GM21423 (cell line): ENCODE data around the gene AHDC1.

Source experiments
- ATAC-seq: cut with Tn5 transposase; IDR thresholded peaks from one replicate; pipeline ENCODE4 v1.9.1; 2021; ENCODE audit warnings: mild to moderate bottlenecking, moderate library complexity; ENCODE audit not compliant: unreplicated experiment

The AHDC1 gene

GRCh38 chr1:27616441-27616840, 12.5 kb upstream of the AHDC1 start:
- ATAC-seq = no peak

GRCh38 chr1:27615346-27616192, 11.6 kb upstream of the AHDC1 start:
- ATAC-seq = no peak

DNA sequence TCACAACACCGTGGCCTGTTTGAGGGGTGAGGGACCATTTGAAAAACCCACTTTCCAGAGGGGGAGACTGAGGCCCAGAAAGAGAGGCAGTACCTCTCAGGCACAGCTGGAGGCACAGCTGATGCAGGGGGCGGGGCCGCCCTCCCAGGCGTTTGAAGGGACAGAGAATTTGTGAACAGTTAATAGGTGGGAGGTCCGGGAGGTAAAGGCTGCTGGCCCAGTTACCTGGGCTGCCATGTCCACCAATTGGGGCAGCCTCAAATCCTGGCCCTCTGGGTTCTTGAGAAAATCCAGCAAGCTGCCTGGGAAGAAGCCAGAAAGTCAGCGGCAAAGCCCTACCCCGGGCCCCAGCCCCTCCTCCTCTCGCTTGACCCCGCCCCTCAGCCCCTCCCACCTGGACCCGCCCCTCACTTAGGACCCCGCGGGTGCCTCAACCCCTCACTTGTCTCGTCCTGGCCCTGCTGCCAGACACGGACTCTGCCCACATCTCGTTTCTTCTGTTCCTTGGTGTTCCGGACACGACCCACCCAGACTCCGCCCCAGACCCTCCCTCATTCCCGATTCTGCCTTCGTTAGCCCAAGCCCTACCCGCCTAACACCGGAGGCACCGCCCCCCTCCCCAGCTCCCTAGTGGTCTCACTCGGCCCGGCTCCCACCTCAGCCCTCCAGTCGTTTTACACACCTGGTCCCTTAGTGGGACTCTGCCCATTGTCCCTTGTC, 10.8 kb upstream of the AHDC1 start:
- ATAC-seq = no peak

DNA sequence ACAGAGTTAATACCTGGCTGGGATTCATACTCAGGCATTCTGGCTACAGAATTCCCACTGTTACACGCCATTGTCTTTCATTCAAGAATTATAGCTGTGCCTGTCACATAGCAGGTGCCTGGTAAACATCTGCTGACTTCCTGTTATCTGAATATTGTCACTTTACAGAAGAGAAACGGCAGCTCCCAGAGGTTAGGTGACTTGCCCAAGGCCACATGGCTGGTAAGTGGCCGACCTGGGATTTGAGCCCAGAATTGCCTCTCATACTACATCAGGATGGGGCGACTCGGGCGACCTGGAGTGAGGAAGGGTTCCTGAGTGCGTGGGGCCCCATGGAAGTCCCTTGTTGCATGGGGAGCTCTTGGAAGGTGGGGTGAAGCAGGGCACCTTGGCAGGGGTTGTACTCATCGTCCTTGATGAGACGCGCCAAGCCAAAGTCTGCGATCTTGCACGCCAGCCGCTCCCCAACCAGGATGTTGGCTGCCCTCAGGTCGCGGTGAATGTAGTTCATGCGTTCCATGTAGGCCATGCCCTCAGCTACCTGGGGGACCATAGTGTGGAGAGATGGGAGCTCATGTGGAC, 10.2 kb upstream of the AHDC1 start:
- ATAC-seq = no peak

DNA sequence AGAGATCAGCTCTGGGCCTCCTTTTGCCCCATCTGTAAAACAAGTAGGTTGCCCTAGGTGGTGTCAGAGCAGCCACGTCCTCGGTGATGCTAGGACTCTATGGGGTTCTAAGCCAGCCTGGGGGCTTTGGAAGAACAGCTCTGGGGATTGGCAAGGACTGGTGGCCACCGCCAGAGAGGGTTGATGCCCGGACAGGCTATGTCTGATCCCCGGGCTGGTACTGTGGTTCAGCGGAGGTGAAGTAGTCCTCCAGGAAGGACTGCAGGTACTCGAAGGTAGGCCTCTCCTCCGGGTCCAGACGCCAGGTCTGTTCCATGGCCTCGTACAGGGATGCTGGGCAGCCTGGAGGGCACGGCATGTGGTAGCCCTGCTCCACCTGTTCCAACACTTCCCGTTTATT, 8.8 kb upstream of the AHDC1 start:
- ATAC-seq = no peak

- ATAC-seq = no peak
Observed at GRCh38 chr1:27611450-27611849, 7.5 kb upstream of the AHDC1 start.

DNA sequence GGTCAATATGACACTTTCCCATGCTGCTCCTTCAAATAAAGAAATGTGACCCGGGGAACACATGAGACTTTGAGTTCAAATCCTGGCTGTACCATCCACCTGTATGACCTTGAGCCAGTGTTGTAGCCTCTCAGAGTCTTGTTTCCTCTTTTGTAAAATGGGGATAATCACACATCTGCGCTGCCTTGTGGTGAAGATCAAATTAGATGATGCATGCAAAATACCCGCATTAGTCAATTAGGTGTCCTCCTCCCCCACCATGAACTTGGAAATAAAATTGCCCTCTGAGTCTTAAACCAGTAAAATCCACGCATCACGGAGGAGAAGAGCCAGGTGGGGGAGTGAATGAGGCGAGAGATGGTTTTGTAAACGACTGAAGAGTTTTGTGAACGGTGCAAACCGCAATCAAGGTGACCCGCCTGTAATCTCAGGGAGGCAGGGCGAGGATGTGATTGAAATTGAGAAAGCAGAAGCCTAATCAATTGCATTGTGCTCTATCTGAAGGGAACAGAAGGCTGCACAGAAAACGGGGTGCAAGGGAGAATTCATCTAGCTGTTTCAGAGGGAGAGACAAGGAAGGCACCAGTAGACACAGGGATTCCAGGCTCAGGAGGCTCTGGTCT, 5.8 kb upstream of the AHDC1 start:
- no peak for ATAC-seq

DNA sequence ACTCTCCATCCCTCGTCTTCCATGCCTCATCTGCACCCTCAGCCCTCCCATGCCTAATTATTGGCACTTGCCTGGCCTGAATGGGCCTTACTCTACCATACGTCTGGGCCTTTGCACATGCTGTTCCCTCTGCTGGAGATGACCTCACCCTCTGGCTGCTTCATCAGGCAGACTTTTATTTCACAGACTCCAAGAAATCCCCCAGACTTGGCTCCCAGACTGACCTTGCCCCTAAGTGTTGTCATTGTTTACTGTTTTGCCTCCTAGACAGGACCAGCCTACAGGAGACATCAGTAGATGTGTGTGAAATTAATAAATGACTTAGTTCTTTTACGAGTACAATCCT, 5.2 kb upstream of the AHDC1 start:
- ATAC-seq = no peak

DNA sequence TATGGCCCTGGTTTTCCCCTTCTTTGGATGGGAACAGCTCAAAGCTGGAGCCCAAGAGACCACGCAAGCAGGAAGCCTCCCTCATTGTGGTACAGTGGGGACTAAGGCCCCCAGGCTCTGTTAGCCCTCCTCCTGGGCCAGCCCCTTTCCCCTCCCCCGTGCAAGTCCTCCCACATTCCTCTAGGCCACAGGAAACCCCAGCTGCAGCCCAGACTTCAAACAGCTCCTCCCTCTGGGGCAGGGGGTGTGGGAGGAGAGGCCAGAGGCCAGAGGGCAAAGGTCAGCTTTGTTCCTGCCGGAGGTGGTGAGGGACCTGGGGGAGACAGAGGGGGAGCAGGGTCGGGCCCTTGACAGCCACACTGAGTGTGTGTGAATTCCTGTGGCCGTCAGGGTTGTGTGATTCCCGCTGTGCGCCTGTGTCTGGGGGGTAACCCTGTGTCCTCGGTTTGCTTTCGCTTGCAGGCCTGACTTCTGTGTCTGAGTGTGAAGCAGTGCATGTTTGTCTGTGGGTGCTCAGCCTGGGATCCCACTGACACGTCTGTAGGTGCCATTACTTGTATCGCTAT, 3.4 kb upstream of the AHDC1 start:
- no peak for ATAC-seq

DNA sequence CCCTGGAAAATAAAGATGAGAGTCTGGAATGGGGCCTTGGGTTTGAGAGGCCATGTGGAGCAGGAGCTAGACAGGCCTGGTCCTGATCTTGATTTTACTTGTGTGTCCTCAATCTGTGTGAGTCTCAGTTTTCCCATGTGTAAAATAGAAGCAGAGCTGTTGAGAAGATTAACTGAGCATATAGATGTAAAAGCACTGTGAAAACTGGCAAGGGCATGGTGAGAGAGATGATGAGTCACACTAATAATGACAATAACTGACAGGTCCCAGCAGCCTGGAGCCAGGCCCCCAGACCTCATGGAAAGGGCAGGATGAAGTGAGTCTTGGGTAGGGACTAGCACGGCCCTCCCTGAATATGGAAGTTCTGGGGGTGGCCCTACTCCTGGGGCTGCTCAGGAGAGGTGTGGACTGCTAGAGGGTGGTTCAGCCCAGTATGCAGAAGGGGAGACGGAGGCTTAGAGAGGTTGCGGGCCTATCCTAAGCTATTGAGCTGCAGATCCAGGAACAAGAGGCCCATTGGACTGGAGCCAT, 2.8 kb upstream of the AHDC1 start:
- no peak for ATAC-seq

DNA sequence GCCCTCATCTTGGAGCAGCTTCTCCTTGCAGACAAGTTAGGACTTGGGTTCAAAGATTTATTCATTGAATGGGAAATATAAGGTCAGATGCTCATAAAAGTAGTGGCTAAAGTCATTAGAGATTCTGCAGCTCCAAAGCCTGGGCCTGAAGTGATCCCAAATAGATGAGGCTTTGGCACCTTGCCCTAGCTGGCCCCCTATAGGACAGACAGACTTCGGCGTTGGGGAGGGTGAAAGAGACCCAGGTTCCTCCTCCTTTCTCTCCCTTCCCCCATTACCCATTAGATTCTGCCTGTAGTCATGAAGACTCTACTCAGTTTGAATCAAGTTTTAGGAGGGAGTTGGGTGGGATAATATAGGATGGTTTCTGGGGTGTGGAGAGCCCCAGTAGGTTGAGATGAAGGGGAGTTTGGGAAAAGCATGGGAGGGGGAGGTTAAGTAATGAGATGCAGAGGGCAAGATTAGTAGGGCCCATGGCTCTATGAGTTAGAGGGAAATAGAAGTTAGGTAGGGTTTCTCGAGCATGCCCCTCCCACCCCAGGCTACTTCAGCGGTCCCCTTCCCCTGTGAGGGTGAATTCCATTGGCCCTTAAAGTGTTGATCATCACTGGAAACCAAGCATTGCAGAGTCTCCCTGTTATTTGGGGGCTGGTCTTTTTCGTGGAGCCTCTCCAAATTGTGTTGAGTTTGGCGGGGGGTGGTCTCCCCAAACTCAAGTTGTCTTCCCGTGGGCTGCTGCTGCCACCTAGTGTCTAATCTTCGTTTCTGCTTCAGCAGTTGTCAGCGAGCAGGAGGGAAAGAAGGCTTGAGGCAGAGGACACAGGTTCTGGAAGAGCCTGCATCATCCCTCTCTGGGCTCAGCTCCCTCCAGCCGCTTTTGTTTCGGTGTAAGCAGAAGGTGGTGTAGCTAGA, 2.1 kb upstream of the AHDC1 start:
- ATAC-seq = no peak

DNA sequence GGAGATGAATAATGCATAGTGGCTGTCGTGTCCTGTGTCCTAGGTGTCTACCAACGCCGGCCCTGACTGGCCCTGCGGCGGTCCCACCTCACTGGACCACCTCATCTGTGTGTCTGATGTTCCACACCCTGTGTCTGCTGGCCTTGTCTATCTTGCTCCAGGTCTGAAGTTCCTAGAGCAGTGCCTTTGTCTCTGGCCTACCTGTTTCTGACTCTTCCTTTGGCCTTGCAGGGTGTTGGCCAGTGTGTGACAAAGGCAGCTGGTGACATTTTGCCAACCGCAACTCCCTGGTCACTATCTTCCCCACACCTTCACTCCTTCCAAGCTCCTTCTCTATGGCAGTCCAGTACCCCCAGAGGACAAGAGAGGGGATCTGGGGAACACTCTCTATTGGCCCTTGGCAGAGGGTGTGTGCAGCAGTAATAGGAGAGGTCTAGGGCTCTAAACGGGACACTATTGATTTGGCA, 1.4 kb upstream of the AHDC1 start:
- ATAC-seq = no peak

DNA sequence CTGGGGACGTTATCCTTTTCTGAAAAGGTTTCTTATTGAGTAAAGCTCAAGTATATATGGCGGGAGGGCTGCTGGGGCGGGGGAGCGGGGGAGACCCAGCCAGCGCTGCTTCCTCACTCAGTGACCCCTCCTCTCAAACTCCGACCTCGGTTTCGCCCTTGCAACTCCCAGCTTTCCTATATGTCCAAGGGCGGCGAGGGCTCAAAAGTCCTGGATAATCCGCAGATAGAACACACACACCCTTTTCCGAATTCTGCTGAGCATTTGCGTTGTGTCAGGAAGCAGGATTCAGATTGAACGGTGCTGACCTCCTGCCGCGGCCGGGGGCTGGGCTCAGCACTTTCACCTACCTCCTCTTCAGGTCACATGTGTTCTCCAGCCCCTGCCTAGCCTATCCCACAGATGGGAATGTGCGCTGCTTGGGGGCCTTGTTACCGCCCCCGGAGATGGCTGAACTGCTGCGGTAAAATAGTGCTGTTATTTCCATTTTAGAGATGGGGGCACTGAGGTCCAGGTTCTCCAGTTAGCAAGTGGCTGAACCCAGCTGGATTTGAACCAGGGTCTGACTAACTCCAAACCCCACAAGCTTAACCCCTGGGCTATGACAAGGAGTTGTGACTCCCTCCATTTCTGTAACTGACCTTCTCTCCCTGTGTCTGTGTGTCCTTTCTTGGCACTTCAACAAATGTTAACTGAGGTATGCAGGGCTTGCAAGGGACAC, 795 bp upstream of the AHDC1 start:
- ATAC-seq = no peak

DNA sequence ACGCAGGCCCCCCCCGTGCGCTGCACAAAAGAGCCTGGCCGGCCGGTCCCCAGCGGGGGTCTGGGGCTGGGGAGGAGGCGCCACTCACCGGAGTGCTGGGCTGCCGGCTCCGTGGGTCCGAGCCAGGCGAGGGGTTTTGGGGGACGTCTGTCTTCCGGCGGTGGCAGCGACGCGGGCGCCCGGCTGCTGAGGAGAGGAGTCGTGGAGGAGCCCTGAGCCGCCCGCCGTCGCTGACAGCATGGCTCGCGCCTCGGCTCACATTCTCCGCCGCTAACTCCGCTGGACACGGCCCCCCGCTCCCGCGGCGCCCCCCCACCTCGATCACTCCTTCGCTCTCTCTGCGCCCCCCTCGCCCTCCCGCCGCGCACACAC, 649 bp downstream of the AHDC1 start:
- ATAC-seq = no peak

DNA sequence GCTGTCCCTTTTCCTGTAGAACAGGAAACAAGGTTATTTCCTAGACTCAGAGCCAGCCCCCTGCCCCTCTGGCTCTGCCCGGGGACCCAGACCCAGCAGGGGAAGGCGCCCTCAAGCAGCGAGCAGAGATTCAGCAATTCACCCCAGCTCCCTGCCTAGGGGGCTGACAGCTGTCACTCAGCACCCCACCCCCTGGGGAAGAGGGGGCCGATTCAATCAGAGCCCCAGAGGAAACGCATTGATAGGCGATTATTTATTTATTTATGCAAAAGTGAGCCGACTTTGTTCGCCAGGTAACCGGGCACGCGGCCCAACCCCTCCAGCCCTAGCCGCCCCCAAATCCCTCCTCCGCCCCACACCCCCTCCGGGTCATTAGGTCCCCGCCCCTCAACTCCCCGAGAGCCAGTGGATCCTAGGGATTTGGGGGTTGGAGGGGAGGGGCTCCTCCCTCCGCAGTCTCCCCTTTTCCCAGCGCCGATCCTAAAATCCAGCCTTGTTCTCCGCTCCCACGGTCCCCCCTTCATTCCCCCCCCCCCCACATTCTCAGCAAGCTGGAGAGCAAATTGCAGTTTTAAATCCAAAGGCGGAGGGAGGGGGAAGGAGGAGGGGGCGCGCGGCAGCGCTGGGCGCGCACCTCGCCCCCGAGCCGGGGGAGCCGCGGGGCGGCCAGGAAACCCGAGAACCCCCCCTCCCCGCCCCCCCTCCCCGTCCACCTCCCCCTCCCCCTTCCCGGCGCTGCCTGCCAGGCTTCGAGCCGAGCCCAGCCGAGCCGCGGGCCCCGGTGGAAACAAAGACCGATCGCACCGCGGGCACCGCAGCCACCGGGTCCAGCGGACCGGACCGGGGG, 1.3 kb downstream of the AHDC1 start:
- no peak for ATAC-seq

DNA sequence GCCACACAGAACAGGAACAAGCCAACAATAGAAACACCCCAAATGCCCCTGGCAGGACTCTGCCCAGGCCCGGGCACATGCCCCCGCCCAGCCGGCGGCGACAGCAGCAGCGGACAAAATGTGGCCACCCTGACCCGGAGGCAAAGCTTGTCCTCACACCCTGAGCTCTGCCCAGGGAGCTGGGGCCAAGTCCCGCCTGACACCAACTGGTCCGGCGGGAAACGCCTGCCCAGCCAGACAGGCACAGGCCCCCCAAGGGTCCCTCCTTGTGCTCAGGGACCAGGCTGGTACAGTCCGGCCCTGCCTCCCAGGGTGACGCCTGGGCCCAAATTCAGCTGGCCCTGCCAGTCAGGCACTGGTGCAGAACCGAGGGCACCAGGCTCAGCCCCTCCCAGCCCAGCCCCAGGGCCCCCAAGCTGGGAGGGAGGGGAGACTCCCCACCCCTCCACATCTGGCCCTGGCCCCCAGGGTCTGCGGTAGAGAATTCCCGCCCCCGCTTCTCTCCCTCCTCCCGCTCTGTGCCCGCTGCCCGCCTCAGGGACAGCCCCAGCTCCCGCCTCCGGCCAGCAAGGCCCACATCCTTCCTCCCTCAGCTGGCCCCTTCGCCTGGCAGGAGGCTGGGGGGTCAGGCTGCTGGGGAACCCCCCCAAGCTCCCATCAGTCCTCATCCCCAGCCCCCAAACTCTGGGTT, 2.0 kb downstream of the AHDC1 start:
- ATAC-seq = no peak

- no peak for ATAC-seq
Observed at GRCh38 chr1:27601321-27601770, 2.6 kb downstream of the AHDC1 start.
